Cardiac atrium fibroblast (primary cell): Measurements from ENCODE around the gene SRRM5. TPM values are rescaled to one million over a fixed set of nuclear protein-coding genes. Genes with fewer than 3 reads are reported as not detected.

Experiments used
- total RNA-seq: library from RNA; depleted of rRNA; stranded (reverse); fragments of >200 nt; gene quantifications from 2 replicates; pipeline ENCODE4 v1.2.3, GENCODE V29; 2015

SRRM5 gene
- not detected in 2 replicates for total RNA-seq

GRCh38 chr19:43611788-43612187 lies at the start of gene SRRM5:
TSS of gene SRRM5 (plus strand) at chr19:43612088. CDS start at chr19:43612122, 34 bp downstream.

GRCh38 chr19:43575156-43575950 lies 36.5 kb upstream of the SRRM5 start, which contains the start of the genes PINLYP and XRCC1:
TSS of gene PINLYP (plus strand) at chr19:43575801. CDS start at chr19:43577192, 1,391 bp downstream.
TSS of gene XRCC1 (minus strand) at chr19:43575527. CDS start at chr19:43575458, 69 bp downstream.

GRCh38 chr19:43595999-43596841 lies 15.7 kb upstream of the SRRM5 start, which contains the start of the genes IRGQ and ZNF576:
TSS of gene IRGQ (minus strand) at chr19:43596134. CDS start at chr19:43595338, 796 bp downstream.
TSS of gene ZNF576 (plus strand) at chr19:43596595. CDS start at chr19:43597109, 514 bp downstream.

GRCh38 chr19:43619262-43620060 lies 7.6 kb downstream of the SRRM5 start, which contains the start of gene ZNF428:
TSS of gene ZNF428 (minus strand) at chr19:43619629. CDS start at chr19:43614304, 5,325 bp downstream.

GRCh38 chr19:43639519-43640423 lies 27.9 kb downstream of the SRRM5 start, which contains the start of gene CADM4:
TSS of gene CADM4 (minus strand) at chr19:43639850. CDS start at chr19:43639790, 60 bp downstream.

Other genes starting within 250 kb of the SRRM5 start
- gene TEX101, start 197.2 kb upstream of the SRRM5 start, total RNA-seq: not detected in 2 replicates
- under 0.01 TPM in 1 of 2 replicates, not detected in the other for gene LYPD3, start 146.5 kb upstream of the SRRM5 start, total RNA-seq
- 11.9 and 14.1 TPM in 2 replicates for gene PHLDB3, start 107.3 kb upstream of the SRRM5 start, total RNA-seq
- 65.0 and 94.2 TPM in 2 replicates for gene ETHE1, start 84.9 kb upstream of the SRRM5 start, total RNA-seq
- gene ZNF575, start 78.9 kb upstream of the SRRM5 start, total RNA-seq: not detected in 2 replicates
- 14.7 and 21.8 TPM in 2 replicates for gene XRCC1, start 36.6 kb upstream of the SRRM5 start, total RNA-seq
- gene PINLYP, start 36.3 kb upstream of the SRRM5 start, total RNA-seq: 0.65 and 1.8 TPM in 2 replicates
- 12.5 and 16.7 TPM in 2 replicates for gene IRGQ, start 16.0 kb upstream of the SRRM5 start, total RNA-seq
- gene ZNF576, start 15.5 kb upstream of the SRRM5 start, total RNA-seq: 11.7 and 14.7 TPM in 2 replicates
- 30.7 and 45.0 TPM in 2 replicates for gene ZNF428, start 7.5 kb downstream of the SRRM5 start, total RNA-seq
- 0.36 and 1.3 TPM in 2 replicates for gene CADM4, start 27.8 kb downstream of the SRRM5 start, total RNA-seq
- gene PLAUR, start 58.1 kb downstream of the SRRM5 start, total RNA-seq: 57.7 and 67.7 TPM in 2 replicates
- not detected in 2 replicates for gene IRGC, start 104.0 kb downstream of the SRRM5 start, total RNA-seq
- 12.5 and 19.8 TPM in 2 replicates for gene SMG9, start 142.9 kb downstream of the SRRM5 start, total RNA-seq
- gene KCNN4, start 168.9 kb downstream of the SRRM5 start, total RNA-seq: not detected in 2 replicates
- gene LYPD5, start 190.4 kb downstream of the SRRM5 start, total RNA-seq: 3.2 TPM in 1 of 2 replicates, not detected in the other
- gene ZNF283, start 215.2 kb downstream of the SRRM5 start, total RNA-seq: 4.7 and 6.3 TPM in 2 replicates